C4-2B (cell line): Measurements from ENCODE around the gene DNAH8.

ENCODE experiments used
- H3K27ac ChIP-seq: fragments of 450-650 bp; 2 replicates; pipeline ENCODE4 v1.5.1; 2017
- ZFX ChIP-seq: fragments of 450-650 bp; IDR thresholded peaks from 2 replicates; pipeline ENCODE4 v1.6.1; 2017
- TF ChIP-seq, protein P1 (sequence below): fragments of 450-650 bp; conservative IDR thresholded peaks from 2 replicates; pipeline ENCODE4 v1.5.1; 2017; ENCODE audit warnings: mild to moderate bottlenecking

Gene DNAH8

DNA sequence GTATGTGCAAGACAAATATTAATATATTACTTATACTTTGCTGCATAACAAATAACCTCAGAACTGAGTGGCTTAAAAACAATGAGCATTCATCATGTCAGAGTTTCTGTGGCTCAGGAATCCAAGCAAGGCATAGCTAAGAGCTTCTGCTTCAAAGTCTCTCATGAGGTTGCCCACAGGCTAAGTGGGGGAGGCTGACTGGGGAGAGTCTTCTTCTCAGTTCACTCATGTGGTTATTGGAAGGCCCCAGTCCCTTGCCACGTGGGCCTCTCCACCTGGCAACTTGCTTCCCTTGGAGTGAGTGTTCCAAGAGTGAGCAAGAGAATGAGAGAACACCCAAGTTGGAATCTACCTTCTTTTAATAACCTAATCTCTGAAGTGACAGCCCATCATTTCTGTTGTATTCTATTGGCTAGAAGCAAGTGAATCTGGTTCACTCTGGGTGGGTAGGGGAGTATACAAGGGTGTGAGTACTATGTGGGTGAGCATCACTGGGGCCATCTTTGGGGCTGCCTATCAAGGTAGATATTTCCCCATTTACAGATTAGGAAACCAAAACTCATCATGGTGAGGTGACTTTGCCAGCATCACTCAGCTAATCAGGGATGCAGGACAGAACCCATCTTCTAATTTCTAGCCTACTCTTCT is 36.0 kb downstream of the DNAH8 start:
- H3K27ac ChIP-seq: no peak overlapping the region
- TF ChIP-seq, protein P1, sequence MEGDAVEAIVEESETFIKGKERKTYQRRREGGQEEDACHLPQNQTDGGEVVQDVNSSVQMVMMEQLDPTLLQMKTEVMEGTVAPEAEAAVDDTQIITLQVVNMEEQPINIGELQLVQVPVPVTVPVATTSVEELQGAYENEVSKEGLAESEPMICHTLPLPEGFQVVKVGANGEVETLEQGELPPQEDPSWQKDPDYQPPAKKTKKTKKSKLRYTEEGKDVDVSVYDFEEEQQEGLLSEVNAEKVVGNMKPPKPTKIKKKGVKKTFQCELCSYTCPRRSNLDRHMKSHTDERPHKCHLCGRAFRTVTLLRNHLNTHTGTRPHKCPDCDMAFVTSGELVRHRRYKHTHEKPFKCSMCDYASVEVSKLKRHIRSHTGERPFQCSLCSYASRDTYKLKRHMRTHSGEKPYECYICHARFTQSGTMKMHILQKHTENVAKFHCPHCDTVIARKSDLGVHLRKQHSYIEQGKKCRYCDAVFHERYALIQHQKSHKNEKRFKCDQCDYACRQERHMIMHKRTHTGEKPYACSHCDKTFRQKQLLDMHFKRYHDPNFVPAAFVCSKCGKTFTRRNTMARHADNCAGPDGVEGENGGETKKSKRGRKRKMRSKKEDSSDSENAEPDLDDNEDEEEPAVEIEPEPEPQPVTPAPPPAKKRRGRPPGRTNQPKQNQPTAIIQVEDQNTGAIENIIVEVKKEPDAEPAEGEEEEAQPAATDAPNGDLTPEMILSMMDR: no peak
- TF ChIP-seq ZFX: no peak

DNA sequence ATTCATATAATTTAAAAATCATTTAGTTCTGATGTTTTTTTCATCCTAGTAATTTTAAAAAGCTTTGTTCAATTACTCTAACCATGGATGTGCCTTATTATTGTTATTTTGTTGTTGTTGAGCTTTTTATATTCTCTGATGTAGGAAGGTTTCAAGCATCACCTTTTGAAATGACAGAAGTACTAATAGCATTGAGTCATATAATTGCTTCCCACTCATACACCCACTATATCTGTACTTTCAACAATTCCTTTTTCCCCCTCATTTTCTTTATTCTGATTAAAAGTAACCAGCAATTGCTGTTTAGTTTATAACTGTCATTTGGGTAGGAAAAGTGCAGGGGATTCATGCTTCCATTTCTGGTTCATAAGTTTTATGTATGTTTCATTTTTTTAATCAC is 38.6 kb downstream of the DNAH8 start:
- no peak overlapping the region for H3K27ac ChIP-seq
- TF ChIP-seq, protein P1: no peak
- TF ChIP-seq ZFX: no peak

DNA sequence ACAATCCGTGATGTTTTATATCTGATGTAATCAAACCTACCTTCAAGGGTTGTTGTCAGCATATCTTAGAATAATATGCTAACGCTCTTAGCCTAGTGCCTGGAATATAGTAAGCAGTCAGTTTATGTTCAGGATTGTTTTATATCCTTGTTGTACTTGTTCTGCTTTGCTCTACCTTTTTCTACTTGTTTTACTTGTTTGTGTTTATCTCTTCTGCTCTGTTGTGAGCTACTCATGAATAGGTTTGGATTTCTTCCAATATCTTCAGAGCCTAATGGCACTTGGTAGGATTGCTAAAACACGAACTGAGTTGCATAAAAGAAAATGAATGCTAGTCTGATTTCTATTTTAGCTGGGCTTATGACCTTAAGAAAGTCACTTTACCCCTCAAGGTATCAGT is 40.1 kb downstream of the DNAH8 start:
- TF ChIP-seq, protein P1: no peak
- TF ChIP-seq ZFX: no peak
- H3K27ac ChIP-seq: no peak overlapping the region

DNA sequence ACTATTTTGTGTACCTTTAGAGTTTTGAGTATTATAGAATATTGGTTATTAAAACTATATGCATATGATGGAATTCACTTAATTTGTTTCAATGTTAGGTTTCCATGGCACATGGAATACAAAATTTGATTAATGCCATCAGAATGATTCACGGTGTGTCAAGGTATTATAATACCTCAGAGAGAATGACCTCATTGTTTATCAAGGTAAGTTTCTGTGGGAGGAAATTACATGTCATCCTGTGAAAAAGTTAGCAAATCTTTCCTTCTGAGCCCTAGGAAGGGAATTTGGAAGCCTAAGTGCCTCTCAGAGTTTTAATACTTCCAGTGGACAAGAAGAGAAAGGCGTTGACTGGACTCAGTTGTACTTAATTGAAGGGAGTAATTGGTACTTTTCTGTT is 40.8 kb downstream of the DNAH8 start:
- TF ChIP-seq ZFX: no peak
- TF ChIP-seq, protein P1: no peak
- H3K27ac ChIP-seq: no peak overlapping the region

DNA sequence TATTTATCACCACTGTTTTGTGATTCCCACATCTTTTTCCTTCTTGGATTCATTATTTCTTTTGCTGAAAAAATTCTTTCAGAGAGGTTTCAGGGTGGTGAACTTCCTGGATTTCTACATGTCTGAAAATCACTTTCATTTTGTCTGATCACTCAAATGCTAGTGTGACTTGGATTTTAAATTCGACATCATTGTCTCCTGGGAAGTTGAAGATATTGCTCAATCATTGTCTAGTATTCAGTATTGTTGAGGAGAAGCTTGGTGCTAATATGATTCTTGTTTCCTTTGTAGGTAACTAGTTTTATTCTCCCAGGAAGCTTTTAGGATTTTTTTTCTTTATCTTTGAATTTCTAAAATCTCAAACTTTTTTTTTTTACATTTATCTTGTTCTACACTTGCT is 45.0 kb downstream of the DNAH8 start:
- no peak overlapping the region for H3K27ac ChIP-seq
- no peak for TF ChIP-seq ZFX
- TF ChIP-seq, protein P1: no peak

DNA sequence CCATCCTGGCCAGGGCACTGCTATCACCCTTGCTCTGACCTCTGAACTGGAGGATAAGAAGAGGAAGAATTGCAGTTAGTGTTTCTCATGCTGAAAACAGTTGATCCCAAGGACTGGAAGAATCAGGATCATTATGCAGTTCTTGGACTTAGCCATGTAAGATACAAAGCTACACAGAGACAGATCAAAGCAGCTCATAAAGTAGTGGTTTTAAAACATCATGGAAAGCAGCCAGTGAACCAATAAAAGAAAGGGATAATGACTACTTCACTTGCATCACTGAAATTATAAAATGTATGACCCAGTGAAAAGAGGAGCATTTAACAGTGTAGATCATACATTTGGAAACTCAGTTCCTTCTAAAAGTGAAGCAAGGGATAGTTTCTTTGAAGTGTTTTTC is 47.7 kb downstream of the DNAH8 start:
- no peak for TF ChIP-seq ZFX
- TF ChIP-seq, protein P1: no peak
- no peak overlapping the region for H3K27ac ChIP-seq

DNA sequence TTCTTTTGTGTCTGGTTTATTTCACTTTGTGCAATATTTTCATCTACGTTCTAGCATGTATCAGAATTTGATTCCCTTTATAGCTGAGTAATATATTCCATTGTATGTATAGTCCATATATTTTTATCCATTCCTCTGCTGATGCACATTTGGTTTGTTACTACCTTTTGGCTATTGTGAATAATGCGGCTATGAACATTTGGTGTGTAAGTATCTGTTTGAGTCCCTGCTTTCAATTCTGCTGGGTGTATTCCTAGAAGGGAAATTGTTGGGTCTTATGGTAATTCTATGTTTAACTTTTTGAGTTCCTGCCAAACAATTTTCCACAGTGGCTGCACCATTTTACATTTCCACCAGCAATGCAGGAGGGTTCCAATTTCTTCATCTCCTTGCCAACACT is 52.4 kb downstream of the DNAH8 start:
- TF ChIP-seq, protein P1: no peak
- TF ChIP-seq ZFX: no peak
- no peak overlapping the region for H3K27ac ChIP-seq
